LNCaP clone FGC (cell line): ENCODE measurements around the gene SHISAL2B.
"Not testable (repeated sequence)": the region's sequence is repeated elsewhere in the genome, so short reads cannot be mapped to it uniquely, and the experiment has no call there.

Source experiments
- DNase-seq: peaks from one replicate; pipeline ENCODE4 v3.0.0-alpha.2; 2011; ENCODE audit warnings: low read depth
- H3K4me3 ChIP-seq: 2 replicates; pipeline ENCODE4 v1.5.1; 2011; ENCODE audit warnings: mild to moderate bottlenecking, low read depth, low read length, control low read depth
- TF ChIP-seq, protein P1 (sequence below): IDR thresholded peaks from 2 replicates; pipeline ENCODE4 v1.5.1; 2012; ENCODE audit warnings: mild to moderate bottlenecking; ENCODE audit not compliant: control insufficient read depth, insufficient read depth; ENCODE audit errors: extremely low read depth

SHISAL2B gene

GRCh38 chr5:64655596-64655995 lies 34.7 kb upstream of the SHISAL2B start:
- DNase-seq = no peak
- no peak overlapping the region for H3K4me3 ChIP-seq
- TF ChIP-seq, protein P1, sequence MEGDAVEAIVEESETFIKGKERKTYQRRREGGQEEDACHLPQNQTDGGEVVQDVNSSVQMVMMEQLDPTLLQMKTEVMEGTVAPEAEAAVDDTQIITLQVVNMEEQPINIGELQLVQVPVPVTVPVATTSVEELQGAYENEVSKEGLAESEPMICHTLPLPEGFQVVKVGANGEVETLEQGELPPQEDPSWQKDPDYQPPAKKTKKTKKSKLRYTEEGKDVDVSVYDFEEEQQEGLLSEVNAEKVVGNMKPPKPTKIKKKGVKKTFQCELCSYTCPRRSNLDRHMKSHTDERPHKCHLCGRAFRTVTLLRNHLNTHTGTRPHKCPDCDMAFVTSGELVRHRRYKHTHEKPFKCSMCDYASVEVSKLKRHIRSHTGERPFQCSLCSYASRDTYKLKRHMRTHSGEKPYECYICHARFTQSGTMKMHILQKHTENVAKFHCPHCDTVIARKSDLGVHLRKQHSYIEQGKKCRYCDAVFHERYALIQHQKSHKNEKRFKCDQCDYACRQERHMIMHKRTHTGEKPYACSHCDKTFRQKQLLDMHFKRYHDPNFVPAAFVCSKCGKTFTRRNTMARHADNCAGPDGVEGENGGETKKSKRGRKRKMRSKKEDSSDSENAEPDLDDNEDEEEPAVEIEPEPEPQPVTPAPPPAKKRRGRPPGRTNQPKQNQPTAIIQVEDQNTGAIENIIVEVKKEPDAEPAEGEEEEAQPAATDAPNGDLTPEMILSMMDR = no peak

- no peak overlapping the region for H3K4me3 ChIP-seq
- DNase-seq = no peak
- TF ChIP-seq, protein P1 = no peak
Observed at GRCh38 chr5:64659289-64659688, 31.0 kb upstream of the SHISAL2B start.

DNA sequence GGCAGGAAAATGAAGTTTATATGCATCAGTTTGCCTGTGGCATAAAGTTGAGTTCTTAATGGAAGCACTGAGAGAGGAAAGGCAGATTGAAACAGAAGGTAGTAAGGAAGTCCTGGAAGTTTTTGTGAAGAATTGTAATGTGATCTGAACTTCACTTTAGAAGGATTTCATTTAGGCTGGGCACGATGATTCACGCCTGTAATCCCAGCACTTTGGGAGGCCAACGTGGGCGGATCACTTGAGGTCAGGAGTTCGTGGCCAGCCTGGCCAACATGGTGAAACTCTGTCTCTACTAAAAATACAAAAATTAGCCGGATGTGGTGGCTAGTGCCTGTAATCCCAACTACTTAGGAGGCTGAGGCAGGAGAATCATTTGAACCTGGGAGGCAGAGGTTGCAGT lies 27.1 kb upstream of the SHISAL2B start:
- H3K4me3 ChIP-seq, DNase-seq: not testable (repeated sequence)

DNA sequence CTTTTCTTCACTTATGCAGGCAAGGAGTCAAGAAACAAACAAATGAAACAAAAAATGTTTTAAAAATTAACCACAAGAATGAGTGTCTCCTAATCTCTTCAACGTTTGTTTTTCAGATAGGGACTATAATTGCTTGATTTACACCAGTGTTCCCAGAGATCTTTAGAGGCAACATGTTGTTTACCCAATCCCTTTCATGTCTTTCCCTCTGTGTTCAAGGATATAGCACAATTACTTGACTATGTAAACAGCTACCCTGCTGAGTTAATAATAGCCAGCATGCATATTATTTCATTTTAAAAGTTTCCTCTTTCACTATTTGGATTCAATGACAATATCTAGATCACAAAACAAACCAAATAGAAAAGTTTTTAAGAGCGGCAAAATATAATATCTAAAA lies 25.1 kb upstream of the SHISAL2B start:
- H3K4me3 ChIP-seq = no peak overlapping the region
- peak; percentile 43 for DNase-seq
- TF ChIP-seq, protein P1 = no peak

DNA sequence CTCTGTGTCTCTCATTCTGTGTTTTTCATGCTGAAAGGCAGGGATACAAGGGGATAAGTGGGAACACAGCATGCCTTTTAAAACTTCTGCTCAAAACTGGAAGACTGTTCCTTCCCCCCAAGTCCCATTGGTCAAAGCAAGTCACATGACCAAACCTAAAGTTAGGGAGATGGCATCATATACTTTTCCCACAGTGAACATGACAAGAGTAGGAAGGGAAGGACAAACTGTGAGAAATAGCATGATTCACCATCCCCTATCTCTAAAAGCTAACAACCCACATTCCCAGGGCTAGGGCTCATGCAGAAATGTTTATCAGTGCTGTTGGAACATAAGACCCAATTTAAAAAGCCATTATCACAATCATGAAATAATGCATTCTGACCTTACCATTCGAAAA lies 24.2 kb upstream of the SHISAL2B start:
- TF ChIP-seq, protein P1 = no peak
- H3K4me3 ChIP-seq = no peak overlapping the region
- no peak for DNase-seq

GRCh38 chr5:64667068-64667467 lies 23.2 kb upstream of the SHISAL2B start:
- H3K4me3 ChIP-seq = no peak overlapping the region
- DNase-seq = no peak
- TF ChIP-seq, protein P1 = no peak

GRCh38 chr5:64670277-64670676 lies 20.0 kb upstream of the SHISAL2B start:
- DNase-seq = no peak
- TF ChIP-seq, protein P1 = no peak
- no peak overlapping the region for H3K4me3 ChIP-seq

DNA sequence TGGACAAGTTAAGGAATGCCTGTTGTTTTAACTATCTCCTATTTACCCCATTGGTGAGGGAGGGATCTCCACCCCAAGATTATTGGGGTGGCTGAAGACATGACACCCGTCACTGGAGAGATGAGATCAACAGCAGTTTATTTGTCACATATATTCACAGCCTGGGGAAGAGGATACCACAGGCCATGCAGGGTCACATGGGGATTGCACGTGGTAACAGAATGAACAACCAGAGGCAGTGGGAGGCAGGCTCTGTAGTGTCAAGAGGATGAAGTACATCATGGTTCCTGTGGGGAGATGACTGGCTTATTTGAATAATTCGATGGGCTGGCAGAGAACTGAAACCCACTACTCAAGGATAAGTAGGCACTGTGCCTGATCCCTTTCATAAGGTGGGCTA lies 18.6 kb upstream of the SHISAL2B start:
- no peak for DNase-seq
- H3K4me3 ChIP-seq = no peak overlapping the region
- TF ChIP-seq, protein P1 = no peak
